ENCODE data around the gene SUMF1.

The SUMF1 gene

GRCh38 chr3:4504340-4505261 lies 37.5 kb upstream of the SUMF1 start:
- TF ChIP-seq CTCF (IDR thresholded peaks at IDR 0.05; ENCODE audit: low read depth, low read length) = no peak
- H3K4me3 ChIP-seq (ENCODE audit: low read depth, low read length) = peak overlapping the region; percentile 23; the same call in 1 of the 2 replicates

- H3K4me3 ChIP-seq (ENCODE audit: low read depth, low read length) = no peak overlapping the region
- TF ChIP-seq CTCF (IDR thresholded peaks at IDR 0.05; ENCODE audit: low read depth, low read length) = no peak
Observed at GRCh38 chr3:4503050-4503449, 36.0 kb upstream of the SUMF1 start.

GRCh38 chr3:4501927-4502326 lies 34.9 kb upstream of the SUMF1 start:
- TF ChIP-seq CTCF (IDR thresholded peaks at IDR 0.05; ENCODE audit: low read depth, low read length) = no peak
- no peak overlapping the region for H3K4me3 ChIP-seq (ENCODE audit: low read depth, low read length)

- H3K4me3 ChIP-seq (ENCODE audit: low read depth, low read length) = no peak overlapping the region
- no peak for TF ChIP-seq CTCF (IDR thresholded peaks at IDR 0.05; ENCODE audit: low read depth, low read length)
Observed at GRCh38 chr3:4501437-4501836, 34.4 kb upstream of the SUMF1 start.

- TF ChIP-seq CTCF (IDR thresholded peaks at IDR 0.05; ENCODE audit: low read depth, low read length) = no peak
- no peak overlapping the region for H3K4me3 ChIP-seq (ENCODE audit: low read depth, low read length)
Observed at GRCh38 chr3:4498446-4498845, 31.4 kb upstream of the SUMF1 start.

GRCh38 chr3:4497843-4498324 lies 30.8 kb upstream of the SUMF1 start:
- H3K4me3 ChIP-seq (ENCODE audit: low read depth, low read length) = no peak overlapping the region
- no peak for TF ChIP-seq CTCF (IDR thresholded peaks at IDR 0.05; ENCODE audit: low read depth, low read length)

- TF ChIP-seq CTCF (IDR thresholded peaks at IDR 0.05; ENCODE audit: low read depth, low read length) = no peak
- H3K4me3 ChIP-seq (ENCODE audit: low read depth, low read length) = no peak overlapping the region
Observed at GRCh38 chr3:4497005-4497692, 30.1 kb upstream of the SUMF1 start.

All from WI38 (cell line).